ENCODE data around the gene ZNF142.

- TF ChIP-seq OSR2 (tag by site-specific recombination; IDR thresholded peaks at IDR 0.05) (no peak), ZNF24 (tag by site-specific recombination; IDR thresholded peaks at IDR 0.05) (no peak), ZNF660 (tag by site-specific recombination; IDR thresholded peaks at IDR 0.05) (no peak)
- TF ChIP-seq, protein P1, sequence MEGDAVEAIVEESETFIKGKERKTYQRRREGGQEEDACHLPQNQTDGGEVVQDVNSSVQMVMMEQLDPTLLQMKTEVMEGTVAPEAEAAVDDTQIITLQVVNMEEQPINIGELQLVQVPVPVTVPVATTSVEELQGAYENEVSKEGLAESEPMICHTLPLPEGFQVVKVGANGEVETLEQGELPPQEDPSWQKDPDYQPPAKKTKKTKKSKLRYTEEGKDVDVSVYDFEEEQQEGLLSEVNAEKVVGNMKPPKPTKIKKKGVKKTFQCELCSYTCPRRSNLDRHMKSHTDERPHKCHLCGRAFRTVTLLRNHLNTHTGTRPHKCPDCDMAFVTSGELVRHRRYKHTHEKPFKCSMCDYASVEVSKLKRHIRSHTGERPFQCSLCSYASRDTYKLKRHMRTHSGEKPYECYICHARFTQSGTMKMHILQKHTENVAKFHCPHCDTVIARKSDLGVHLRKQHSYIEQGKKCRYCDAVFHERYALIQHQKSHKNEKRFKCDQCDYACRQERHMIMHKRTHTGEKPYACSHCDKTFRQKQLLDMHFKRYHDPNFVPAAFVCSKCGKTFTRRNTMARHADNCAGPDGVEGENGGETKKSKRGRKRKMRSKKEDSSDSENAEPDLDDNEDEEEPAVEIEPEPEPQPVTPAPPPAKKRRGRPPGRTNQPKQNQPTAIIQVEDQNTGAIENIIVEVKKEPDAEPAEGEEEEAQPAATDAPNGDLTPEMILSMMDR (tag by site-specific recombination; IDR thresholded peaks at IDR 0.05): no peak
Observed at GRCh38 chr2:218642786-218643185, 16.6 kb downstream of the ZNF142 start.
